HUES64 (cell line): ENCODE data around the gene RALGPS2.

Source experiments
- H3K27ac ChIP-seq: 2 replicates; pipeline ENCODE4 v1.7.0; 2013; ENCODE audit warnings: low read depth, low read length, inconsistent platforms
- H3K27me3 ChIP-seq: 2 replicates; pipeline ENCODE4 v1.6.1; 2013; ENCODE audit warnings: mild to moderate bottlenecking, low read length; ENCODE audit not compliant: insufficient read depth
- H3K36me3 ChIP-seq: 2 replicates; pipeline ENCODE4 v1.6.1; 2013; ENCODE audit warnings: mild to moderate bottlenecking, low read length; ENCODE audit not compliant: insufficient read depth
- H3K4me1 ChIP-seq: 2 replicates; pipeline ENCODE4 v1.6.1; 2013; ENCODE audit warnings: mild to moderate bottlenecking, low read length, moderate library complexity; ENCODE audit not compliant: insufficient read depth
- H3K4me3 ChIP-seq: 2 replicates; pipeline ENCODE4 v1.5.1; 2013; ENCODE audit warnings: mild to moderate bottlenecking, low read length, moderate library complexity
- H3K9ac ChIP-seq: 2 replicates; pipeline ENCODE4 v1.6.1; 2013; ENCODE audit warnings: mild to moderate bottlenecking, low read depth, low read length
- H3K9me3 ChIP-seq: 2 replicates; pipeline ENCODE4 v1.6.1; 2013; ENCODE audit warnings: low read depth, low read length; ENCODE audit not compliant: insufficient read depth
- WGBS: fragments of 150-250, 120-280 bp; methylation state at CpG from one replicate; pipeline ENCODE4 v1.1.7; 2013; ENCODE audit warnings: missing lambda C conversion rate; 5-methylcytosine and 5-hydroxymethylcytosine counted together

RALGPS2 gene

DNA sequence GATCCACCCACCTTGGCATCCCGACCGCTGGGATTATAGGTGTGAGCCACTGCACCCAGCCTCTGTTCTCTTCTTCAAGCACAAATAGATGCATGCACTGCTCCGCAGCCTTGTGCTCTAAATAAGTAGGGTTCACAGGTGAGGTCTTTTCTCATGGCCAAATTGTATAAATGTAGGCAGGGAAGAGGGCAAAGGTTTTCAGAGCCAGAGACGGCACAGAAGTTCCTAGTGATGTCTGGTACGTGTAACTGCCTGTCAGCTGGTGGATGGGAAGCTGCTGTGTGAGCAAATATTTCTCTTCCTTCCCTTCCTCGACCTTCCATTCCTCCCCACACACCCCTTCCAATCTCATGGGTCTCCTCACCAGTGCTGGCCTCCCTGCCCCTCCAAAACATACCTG lies 229.9 kb downstream of the RALGPS2 start:
- Histone ChIP-seq H3K27me3 (no peaks in the 10 kb centered on the region), H3K4me3 (no peak overlapping the region), H3K9ac (no peak overlapping the region), H3K27ac (no peak overlapping the region), H3K36me3 (no peaks in the 10 kb centered on the region), H3K9me3 (no peaks in the 10 kb centered on the region), H3K4me1 (no peaks in the 10 kb centered on the region)
- WGBS, result 92% methylated on average over 6 of the region's 6 CpGs

DNA sequence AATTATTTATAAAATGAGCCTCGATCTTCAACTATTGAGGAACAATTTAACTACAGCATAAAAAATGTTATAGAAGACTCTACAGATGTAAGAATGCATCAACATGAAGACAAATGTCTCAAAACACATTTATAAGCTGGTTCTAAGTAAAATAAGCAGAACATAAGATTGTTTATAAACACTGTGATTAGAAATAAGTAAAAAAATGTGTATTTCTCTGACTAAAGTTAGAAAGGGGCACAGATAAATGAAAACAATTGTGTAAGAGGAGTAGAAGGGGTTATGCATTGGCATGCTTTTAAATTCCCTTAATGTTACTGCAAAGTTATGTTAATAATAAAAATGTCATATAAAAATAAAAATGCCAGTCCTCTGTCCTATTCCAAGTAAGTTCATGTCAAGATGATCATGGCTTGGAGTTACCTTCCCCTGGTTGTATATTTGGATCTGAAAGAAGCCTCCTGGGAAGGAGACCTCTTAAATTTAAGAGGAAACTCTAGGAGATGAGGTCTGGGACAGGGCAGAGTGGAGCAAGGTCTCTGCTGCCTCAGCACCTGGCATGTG lies 230.4 kb downstream of the RALGPS2 start:
- no CpG with 5 or more reads among the region's 1 CpG for WGBS
- H3K9ac ChIP-seq, result no peak overlapping the region
- H3K4me3 ChIP-seq, result no peak overlapping the region
- no peaks in the 10 kb centered on the region for H3K4me1 ChIP-seq
- no peak overlapping the region for H3K27ac ChIP-seq
- H3K9me3 ChIP-seq, result no peaks in the 10 kb centered on the region
- no peaks in the 10 kb centered on the region for H3K27me3 ChIP-seq
- H3K36me3 ChIP-seq, result no peaks in the 10 kb centered on the region

DNA sequence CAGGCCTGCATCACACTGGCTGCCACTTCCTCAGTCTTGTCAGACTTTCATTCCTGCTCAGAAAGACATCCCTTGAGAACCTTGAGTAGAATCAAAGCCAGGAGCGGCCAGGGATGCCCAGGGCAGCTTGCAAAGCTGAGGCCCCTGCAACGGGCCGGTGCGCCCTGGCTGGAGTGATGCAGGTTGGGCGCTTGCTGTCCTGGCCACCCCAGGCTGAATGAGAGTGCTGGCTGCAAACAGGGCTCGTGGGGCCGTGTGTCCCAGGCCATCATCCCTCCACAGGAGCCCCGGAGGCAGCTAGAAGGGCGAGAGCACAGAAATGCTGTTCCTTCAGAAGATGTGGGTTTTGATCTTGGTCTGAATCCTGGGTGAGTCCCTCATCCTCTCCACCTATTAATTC lies 233.4 kb downstream of the RALGPS2 start:
- no peaks in the 10 kb centered on the region for H3K9me3 ChIP-seq
- 94% methylated on average over 9 of the region's 9 CpGs for WGBS

DNA sequence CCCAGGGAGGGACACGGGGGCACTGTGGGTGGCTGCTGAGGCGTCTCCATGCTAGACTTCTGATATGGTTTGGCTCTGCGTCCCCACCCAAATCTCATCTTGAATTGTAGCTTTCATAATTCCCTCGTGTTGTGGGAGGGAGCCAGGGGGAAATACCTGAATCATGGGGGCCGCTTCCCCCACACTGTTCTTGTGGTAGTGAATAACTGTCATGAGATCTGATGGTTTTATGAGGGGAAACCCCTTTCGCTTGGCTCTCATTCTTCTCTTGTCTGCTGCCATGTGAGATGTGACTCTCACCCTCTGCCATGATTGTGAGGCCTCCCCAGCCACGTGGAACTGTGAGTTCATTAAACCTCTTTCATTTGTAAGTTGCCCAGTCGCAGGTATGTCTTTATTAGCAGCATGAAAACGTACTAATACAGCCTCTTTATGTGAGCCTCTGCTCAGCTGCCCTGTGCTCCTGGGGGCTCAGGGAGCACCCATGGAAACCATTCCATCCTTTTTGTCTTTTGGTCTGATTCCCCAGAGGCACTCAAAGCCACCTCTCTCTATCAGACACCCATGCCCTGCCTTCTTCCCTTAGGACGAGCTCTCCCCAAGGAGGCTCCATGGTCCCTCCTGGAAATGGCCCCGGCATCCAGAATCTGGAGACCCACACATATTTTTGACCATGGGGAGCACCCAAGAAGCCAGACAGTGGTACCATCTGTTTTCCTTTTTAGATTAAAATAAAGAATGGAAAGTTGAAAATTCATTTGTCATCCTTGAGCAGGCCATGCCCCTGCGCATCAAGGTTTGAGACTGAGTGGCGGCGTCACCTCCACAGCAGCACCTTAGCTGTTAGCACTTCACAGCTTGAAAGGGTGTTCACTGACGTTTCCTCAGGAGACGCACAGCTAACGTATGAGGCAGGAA lies 234.8 kb downstream of the RALGPS2 start:
- H3K4me3 ChIP-seq, result no peak overlapping the region
- H3K27me3 ChIP-seq, result no peaks in the 10 kb centered on the region
- no peaks in the 10 kb centered on the region for H3K4me1 ChIP-seq
- no peak overlapping the region for H3K9ac ChIP-seq
- H3K36me3 ChIP-seq, result no peaks in the 10 kb centered on the region
- H3K9me3 ChIP-seq, result no peaks in the 10 kb centered on the region
- 91% methylated on average over 17 of the region's 17 CpGs for WGBS
- H3K27ac ChIP-seq, result no peak overlapping the region

More for the DNA sequence above, 233.4 kb downstream of the RALGPS2 start:
- H3K9ac ChIP-seq, result no peak overlapping the region
- H3K4me3 ChIP-seq, result no peak overlapping the region
- no peaks in the 10 kb centered on the region for H3K27me3 ChIP-seq
- no peaks in the 10 kb centered on the region for H3K4me1 ChIP-seq
- H3K27ac ChIP-seq, result no peak overlapping the region
- H3K36me3 ChIP-seq, result no peaks in the 10 kb centered on the region

DNA sequence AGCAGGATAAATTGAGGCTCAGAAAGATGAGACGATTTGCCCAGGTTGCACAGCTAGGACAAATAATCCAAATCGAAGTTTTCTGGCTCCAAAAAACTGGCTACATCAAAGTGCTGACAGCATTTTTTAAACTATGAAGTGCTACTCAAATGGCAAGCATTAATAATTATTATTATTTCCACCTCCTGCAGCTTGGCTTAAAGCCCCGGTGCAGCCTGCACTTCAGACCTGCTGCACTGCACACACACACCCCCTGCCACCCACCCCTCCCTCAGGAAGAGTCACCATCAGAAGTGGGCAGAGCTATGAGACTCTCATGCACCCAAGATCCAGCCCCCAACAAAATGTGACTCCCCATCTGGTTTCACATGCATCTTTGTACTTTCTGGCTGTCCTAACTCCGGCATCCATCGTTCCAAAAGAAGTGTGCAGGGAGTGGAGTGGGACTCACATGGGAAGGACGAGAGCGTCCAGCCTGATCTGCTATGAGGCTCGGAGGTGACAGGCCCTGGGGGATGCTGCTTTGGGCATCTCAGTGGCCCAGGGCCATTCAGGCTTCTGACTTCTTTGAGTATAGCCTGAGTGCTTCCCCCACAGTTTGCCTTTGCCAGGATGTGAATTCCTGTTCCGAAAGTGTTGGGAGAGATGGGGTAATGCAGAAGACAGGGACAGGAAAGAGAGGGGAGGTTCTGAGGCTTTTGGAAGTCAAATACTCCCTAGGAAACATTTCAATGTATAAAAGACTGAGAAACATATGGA lies 235.6 kb downstream of the RALGPS2 start:
- Histone ChIP-seq H3K27ac (no peak overlapping the region), H3K4me1 (no peaks in the 10 kb centered on the region), H3K4me3 (no peak overlapping the region), H3K9ac (no peak overlapping the region), H3K9me3 (no peaks in the 10 kb centered on the region), H3K36me3 (no peaks in the 10 kb centered on the region), H3K27me3 (no peaks in the 10 kb centered on the region)
- 95% methylated on average over 9 of the region's 9 CpGs for WGBS

DNA sequence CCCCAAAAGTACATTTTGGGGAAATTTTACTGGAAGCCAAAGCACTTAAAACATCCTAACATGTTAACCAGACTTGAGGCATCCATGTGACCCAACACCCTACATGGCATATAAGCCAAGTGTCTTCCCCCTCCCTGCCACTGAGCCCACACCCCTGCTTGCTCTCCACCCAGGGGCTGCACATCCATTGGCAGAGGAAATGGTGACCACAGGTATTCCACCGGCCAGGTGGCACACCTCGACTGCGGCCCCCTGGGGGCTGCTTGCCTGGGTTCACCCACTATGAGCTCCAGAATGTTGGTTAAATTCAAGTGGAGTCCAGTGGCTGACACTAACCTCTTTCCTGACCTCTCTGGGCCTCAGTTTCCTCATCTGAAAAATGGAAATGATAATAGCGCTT lies 236.3 kb downstream of the RALGPS2 start:
- Histone ChIP-seq H3K36me3 (no peaks in the 10 kb centered on the region), H3K4me1 (no peaks in the 10 kb centered on the region), H3K9ac (no peak overlapping the region), H3K4me3 (no peak overlapping the region), H3K27ac (no peak overlapping the region), H3K9me3 (no peaks in the 10 kb centered on the region), H3K27me3 (no peaks in the 10 kb centered on the region)
- WGBS, result 92% methylated on average over 4 of the region's 4 CpGs

DNA sequence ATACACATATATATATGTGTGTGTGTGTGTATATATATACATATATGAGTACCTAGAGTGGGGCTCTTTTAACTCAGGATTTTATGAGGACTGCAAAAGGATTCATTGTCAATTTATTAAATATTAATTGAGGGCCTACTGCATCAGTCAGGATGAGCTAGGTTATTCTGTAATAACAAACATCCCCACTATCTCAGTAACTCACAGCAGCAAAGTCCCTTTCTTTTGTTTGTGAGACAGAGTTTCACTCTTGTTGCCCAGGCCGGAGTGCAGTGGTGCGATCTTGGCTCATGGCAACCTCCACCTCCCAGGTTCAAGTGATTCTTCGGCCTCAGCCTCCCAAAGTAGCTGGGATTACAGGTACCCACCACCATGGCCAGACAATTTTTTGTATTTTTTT lies 236.8 kb downstream of the RALGPS2 start:
- Histone ChIP-seq H3K4me3 (no peak overlapping the region), H3K9ac (no peak overlapping the region), H3K4me1 (no peaks in the 10 kb centered on the region), H3K36me3 (no peaks in the 10 kb centered on the region), H3K27me3 (no peaks in the 10 kb centered on the region), H3K9me3 (no peaks in the 10 kb centered on the region), H3K27ac (no peak overlapping the region)
- 96% methylated on average over 3 of the region's 3 CpGs for WGBS

DNA sequence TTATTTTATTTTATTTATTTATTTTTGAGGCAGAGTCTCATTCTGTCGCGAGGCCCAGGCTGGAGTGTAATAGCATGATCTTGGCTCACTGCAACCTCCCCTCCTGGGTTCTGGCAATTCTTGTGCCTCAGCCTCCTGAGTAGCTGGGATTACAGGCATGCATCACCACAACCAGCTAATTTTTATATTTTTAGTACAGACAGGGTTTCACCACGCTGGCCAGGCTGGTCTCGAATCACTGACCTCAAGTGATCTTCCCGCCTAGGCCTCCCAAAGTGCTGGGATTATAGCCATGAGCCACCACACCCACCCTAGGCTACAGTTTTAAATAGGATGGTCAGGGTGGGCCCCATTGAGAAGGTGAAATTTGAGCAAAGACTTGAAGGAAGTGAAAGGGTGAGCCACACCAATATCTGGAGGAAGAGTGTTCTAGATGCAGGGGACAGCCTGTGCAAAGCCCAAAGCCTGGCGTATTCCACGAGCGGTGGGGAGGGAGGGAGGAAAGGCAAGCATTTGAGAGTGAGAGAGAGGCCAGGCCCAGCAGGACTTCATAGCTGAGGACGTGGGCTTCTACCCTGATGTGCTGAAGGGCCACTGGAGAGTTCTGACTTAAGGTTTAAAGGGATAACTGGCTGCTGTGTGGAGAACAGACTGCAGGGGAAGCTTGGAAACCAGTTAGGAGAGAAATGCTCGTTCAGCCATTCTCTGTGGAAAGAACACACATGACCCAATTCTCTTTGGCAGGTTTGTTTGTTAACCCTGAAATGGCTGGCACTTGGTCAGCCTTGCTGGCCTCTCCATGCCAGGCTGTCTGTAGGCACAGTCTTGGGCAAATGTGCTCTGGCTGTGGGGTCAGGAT lies 238.0 kb downstream of the RALGPS2 start:
- no peak overlapping the region for H3K9ac ChIP-seq
- WGBS, result 87% methylated on average over 10 of the region's 10 CpGs
- H3K9me3 ChIP-seq, result no peaks in the 10 kb centered on the region
- H3K4me3 ChIP-seq, result no peak overlapping the region
- no peaks in the 10 kb centered on the region for H3K4me1 ChIP-seq
- H3K27ac ChIP-seq, result no peak overlapping the region
- no peaks in the 10 kb centered on the region for H3K36me3 ChIP-seq
- no peaks in the 10 kb centered on the region for H3K27me3 ChIP-seq

DNA sequence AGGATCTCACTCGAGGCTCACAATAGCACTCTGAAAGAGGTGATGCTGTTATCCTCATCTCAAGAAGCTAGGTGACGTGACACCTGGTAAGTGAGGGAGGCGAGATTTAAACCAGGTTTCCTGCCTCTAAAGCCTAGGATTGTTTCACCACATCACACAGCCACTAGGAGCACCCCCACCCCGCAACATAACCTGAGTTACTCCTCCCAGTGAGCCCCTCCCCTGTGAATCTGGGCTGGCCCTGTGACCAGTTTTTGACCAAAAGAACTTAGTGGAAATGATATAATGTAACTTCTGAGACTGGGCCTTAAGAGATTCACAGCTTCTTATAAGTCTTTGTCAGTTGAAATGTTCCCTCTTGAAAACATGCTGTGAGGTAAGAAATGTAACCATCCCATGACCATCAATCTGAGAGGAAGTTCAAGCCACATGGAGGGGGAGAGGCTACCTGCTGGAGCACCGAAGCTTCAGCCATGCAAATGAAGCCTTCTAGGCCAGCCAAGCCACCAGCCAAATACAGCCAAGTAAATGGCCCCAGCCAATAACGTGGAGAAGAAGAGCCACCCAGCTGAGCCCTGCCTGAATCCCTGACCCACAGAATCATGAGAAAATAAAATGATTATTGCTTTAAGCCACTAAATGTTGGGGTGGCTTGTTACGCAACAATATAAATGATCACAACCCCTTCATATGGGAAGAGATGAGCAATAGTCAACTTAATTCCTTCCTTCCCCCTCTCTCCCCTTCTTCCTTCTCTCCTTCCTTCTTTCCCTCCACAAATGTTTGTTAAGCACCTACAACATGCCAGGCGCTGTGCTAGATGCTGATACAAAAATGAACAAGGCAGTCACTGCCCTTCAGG lies 239.7 kb downstream of the RALGPS2 start:
- Histone ChIP-seq H3K27ac (no peak overlapping the region), H3K9ac (no peak overlapping the region), H3K4me1 (no peaks in the 10 kb centered on the region), H3K4me3 (no peak overlapping the region), H3K27me3 (no peaks in the 10 kb centered on the region), H3K36me3 (no peaks in the 10 kb centered on the region), H3K9me3 (no peaks in the 10 kb centered on the region)
- 94% methylated on average over 8 of the region's 8 CpGs for WGBS

DNA sequence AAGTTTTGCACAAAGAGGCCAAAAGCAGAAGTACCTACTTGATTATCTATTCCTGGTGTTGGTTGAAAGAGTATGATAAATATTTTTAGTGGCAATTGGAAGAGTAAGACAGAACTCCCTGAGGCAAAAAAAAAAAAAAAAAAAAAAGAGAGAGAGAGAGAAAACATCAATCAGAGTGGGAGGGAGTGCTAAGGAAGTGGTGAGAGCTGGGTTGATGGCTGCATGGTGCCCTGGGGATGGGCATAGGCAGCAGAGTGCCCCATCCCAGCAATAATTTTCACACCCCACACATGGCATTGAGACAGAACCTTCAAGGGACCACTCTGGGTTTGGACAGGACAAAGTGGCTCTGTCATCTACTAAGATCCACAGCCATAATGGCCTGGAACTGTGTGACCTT lies 241.3 kb downstream of the RALGPS2 start:
- H3K9me3 ChIP-seq, result no peaks in the 10 kb centered on the region
- no peak overlapping the region for H3K27ac ChIP-seq
- no peaks in the 10 kb centered on the region for H3K27me3 ChIP-seq
- no peaks in the 10 kb centered on the region for H3K4me1 ChIP-seq
- H3K36me3 ChIP-seq, result no peaks in the 10 kb centered on the region
- no peak overlapping the region for H3K9ac ChIP-seq
- no peak overlapping the region for H3K4me3 ChIP-seq
